ENCODE results near the gene PDZD4. TPM values are rescaled to one million over a fixed set of nuclear protein-coding genes. Genes with fewer than 3 reads are reported as not detected.

The PDZD4 gene
- total RNA-seq, 2 experiments from 2014 or later, result not detected

- Histone ChIP-seq H3K27ac (ENCODE audit: low read depth, low read length, poor library complexity, severe bottlenecking) (no peak overlapping the region), H3K36me3 (ENCODE audit: insufficient read depth, low read length) (peaks cover 23% of the 10 kb centered on the region), H4K20me1 (ENCODE audit: insufficient read depth, low read length) (no peaks in the 10 kb centered on the region), H2AFZ (ENCODE audit: low read length) (no peak overlapping the region), H3K4me3 (ENCODE audit: low read depth, low read length, poor library complexity, severe bottlenecking) (no peak overlapping the region), H3K4me1 (ENCODE audit: insufficient read depth, low read length, poor library complexity, severe bottlenecking) (peaks cover 14% of the 10 kb centered on the region), H3K9me3 (ENCODE audit: low read length) (no peaks in the 10 kb centered on the region), H3K4me2 (ENCODE audit: low read length) (peak overlapping the region; percentile 97), H3K9me2 (ENCODE audit: insufficient read depth, low read length) (no peaks in the 10 kb centered on the region), H3K79me2 (ENCODE audit: insufficient read depth, low read depth, low read length) (peaks cover 32% of the 10 kb centered on the region)
- intact Hi-C loops (cut with micrococcal nuclease; ENCODE audit: unreplicated experiment), result loop anchor here (5.0 kb wide), 1 partner anchor 175 kb away; no protein-coding TSS in a partner anchor
- ChIA-PET POLR2A (no interaction called here), CTCF (ENCODE audit: unreplicated experiment) (no interaction called here)
- no peak for TF ChIP-seq EZH2phosphoT487 (IDR thresholded peaks at IDR 0.05; ENCODE audit: borderline replicate concordance, low read depth, low read length)
- no peak for TF ChIP-seq CTCF (conservative IDR thresholded peaks at IDR 0.05; ENCODE audit: low read length)
- BruUV-seq (replicated peaks), result no TSS peak
- DNase-seq (ENCODE audit: low spot score), result no peak
Measured at GRCh38 chrX:153792368-153792767, 38.0 kb downstream of the PDZD4 start.

GRCh38 chrX:153791104-153791852 is 39.1 kb downstream of the PDZD4 start:
- Histone ChIP-seq H3K36me3 (ENCODE audit: insufficient read depth, low read length) (peaks cover 12% of the 10 kb centered on the region), H2AFZ (ENCODE audit: low read length) (no peak overlapping the region), H3K4me3 (ENCODE audit: low read depth, low read length, poor library complexity, severe bottlenecking) (no peak overlapping the region), H3K79me2 (ENCODE audit: insufficient read depth, low read depth, low read length) (peaks cover 32% of the 10 kb centered on the region), H3K9me2 (ENCODE audit: insufficient read depth, low read length) (no peaks in the 10 kb centered on the region), H3K4me1 (ENCODE audit: insufficient read depth, low read length, poor library complexity, severe bottlenecking) (peaks cover 11% of the 10 kb centered on the region), H3K9me3 (ENCODE audit: low read length) (no peaks in the 10 kb centered on the region), H3K4me2 (ENCODE audit: low read length) (no peak overlapping the region), H4K20me1 (ENCODE audit: insufficient read depth, low read length) (no peaks in the 10 kb centered on the region), H3K27ac (ENCODE audit: low read depth, low read length, poor library complexity, severe bottlenecking) (no peak overlapping the region)
- CTCF ChIA-PET (ENCODE audit: unreplicated experiment), result no interaction called here
- TF ChIP-seq EZH2phosphoT487 (IDR thresholded peaks at IDR 0.05; ENCODE audit: borderline replicate concordance, low read depth, low read length) (no peak), CTCF (conservative IDR thresholded peaks at IDR 0.05; ENCODE audit: low read length) (no peak)
- BruUV-seq (replicated peaks), result no TSS peak
- no peak for DNase-seq (ENCODE audit: low spot score)
- POLR2A ChIA-PET, result no interaction called here
- intact Hi-C loops (cut with micrococcal nuclease; ENCODE audit: unreplicated experiment), result loop anchor here (5.0 kb wide), 1 partner anchor 176 kb away; no protein-coding TSS in a partner anchor

GRCh38 chrX:153789654-153790053 is 40.7 kb downstream of the PDZD4 start:
- H3K27ac ChIP-seq (ENCODE audit: low read depth, low read length, poor library complexity, severe bottlenecking), result no peak overlapping the region
- H3K9me2 ChIP-seq (ENCODE audit: insufficient read depth, low read length), result no peaks in the 10 kb centered on the region
- no peak for TF ChIP-seq CTCF (conservative IDR thresholded peaks at IDR 0.05; ENCODE audit: low read length)
- TF ChIP-seq EZH2phosphoT487 (IDR thresholded peaks at IDR 0.05; ENCODE audit: borderline replicate concordance, low read depth, low read length), result no peak
- intact Hi-C loops (cut with micrococcal nuclease; ENCODE audit: unreplicated experiment), result loop anchor here (5.0 kb wide), 1 partner anchor 178 kb away; no protein-coding TSS in a partner anchor
- H4K20me1 ChIP-seq (ENCODE audit: insufficient read depth, low read length), result no peaks in the 10 kb centered on the region
- POLR2A ChIA-PET, result no interaction called here
- no peaks in the 10 kb centered on the region for H3K4me1 ChIP-seq (ENCODE audit: insufficient read depth, low read length, poor library complexity, severe bottlenecking)
- no peak for DNase-seq (ENCODE audit: low spot score)
- peaks cover 19% of the 10 kb centered on the region; the same call in 1 of the 2 replicates for H3K79me2 ChIP-seq (ENCODE audit: insufficient read depth, low read depth, low read length)
- peaks cover 6% of the 10 kb centered on the region for H3K36me3 ChIP-seq (ENCODE audit: insufficient read depth, low read length)
- BruUV-seq (replicated peaks), result no TSS peak
- no peak overlapping the region for H3K4me2 ChIP-seq (ENCODE audit: low read length)
- H3K9me3 ChIP-seq (ENCODE audit: low read length), result no peaks in the 10 kb centered on the region
- H3K4me3 ChIP-seq (ENCODE audit: low read depth, low read length, poor library complexity, severe bottlenecking), result no peak overlapping the region
- no peak overlapping the region for H2AFZ ChIP-seq (ENCODE audit: low read length)
- CTCF ChIA-PET (ENCODE audit: unreplicated experiment), result no interaction called here

Measured in OCI-LY7 (cell line).